ENCODE measurements around the gene FGD2.

GRCh38 chr6:36980876-36981619 lies 24.4 kb upstream of the FGD2 start:
- TF ChIP-seq ZNF274 (IDR thresholded peaks at IDR 0.05; ENCODE audit: low read depth, low read length), result no peak
- no peak for TF ChIP-seq SUZ12 (IDR thresholded peaks at IDR 0.05; ENCODE audit: extremely low read depth, insufficient read depth, insufficient read length)

Measured in NT2/D1 (cell line).